GM20000 (cell line): ENCODE measurements around the gene APBA1.

Source experiments
- DNase-seq: peaks from one replicate; pipeline ENCODE4 v3.0.0; 2012; ENCODE audit warnings: low spot score
- TF ChIP-seq, protein P1 (sequence below): IDR thresholded peaks from 2 replicates; pipeline ENCODE4 v1.5.1; 2012; ENCODE audit warnings: mild to moderate bottlenecking, control low read depth; ENCODE audit errors: extremely low read depth, missing control alignments

Gene APBA1

DNA sequence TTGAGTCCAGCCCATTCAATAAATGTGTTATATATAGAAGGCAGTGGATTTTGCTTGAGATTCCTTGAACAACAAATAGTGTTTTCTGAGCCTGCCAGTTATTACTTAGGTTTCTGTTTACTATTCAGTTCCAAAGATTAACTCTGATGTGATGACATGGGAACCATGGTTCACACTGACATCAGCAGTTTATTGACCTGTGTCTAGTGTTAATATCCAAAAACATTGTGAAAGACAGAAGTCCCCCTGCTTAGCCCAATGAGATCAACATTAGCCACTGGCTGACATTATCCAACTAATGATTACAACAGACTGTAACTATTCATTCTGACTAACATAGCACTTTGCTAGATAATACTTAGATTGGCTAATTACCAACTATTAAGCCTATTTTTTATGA is 14.9 kb downstream of the APBA1 start:
- DNase-seq = no peak
- TF ChIP-seq, protein P1, sequence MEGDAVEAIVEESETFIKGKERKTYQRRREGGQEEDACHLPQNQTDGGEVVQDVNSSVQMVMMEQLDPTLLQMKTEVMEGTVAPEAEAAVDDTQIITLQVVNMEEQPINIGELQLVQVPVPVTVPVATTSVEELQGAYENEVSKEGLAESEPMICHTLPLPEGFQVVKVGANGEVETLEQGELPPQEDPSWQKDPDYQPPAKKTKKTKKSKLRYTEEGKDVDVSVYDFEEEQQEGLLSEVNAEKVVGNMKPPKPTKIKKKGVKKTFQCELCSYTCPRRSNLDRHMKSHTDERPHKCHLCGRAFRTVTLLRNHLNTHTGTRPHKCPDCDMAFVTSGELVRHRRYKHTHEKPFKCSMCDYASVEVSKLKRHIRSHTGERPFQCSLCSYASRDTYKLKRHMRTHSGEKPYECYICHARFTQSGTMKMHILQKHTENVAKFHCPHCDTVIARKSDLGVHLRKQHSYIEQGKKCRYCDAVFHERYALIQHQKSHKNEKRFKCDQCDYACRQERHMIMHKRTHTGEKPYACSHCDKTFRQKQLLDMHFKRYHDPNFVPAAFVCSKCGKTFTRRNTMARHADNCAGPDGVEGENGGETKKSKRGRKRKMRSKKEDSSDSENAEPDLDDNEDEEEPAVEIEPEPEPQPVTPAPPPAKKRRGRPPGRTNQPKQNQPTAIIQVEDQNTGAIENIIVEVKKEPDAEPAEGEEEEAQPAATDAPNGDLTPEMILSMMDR = no peak

DNA sequence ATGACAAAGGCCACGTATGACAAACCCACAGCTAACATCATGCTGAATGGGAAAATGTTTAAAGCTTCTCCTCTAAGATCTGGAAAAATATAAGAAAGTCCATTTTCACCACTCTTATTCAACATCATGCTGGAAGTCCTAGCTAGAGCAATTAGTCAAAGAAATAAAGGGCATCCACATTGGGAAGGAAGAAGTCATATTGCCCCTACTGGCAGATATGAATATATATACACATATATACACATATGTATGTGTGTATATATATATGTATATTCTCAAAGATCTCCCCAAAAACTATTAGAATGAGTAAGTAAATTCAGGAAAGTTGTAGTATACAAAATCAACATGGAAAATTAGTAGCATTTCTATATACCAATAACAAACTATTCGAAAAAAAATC is 17.1 kb downstream of the APBA1 start:
- no peak for DNase-seq

DNA sequence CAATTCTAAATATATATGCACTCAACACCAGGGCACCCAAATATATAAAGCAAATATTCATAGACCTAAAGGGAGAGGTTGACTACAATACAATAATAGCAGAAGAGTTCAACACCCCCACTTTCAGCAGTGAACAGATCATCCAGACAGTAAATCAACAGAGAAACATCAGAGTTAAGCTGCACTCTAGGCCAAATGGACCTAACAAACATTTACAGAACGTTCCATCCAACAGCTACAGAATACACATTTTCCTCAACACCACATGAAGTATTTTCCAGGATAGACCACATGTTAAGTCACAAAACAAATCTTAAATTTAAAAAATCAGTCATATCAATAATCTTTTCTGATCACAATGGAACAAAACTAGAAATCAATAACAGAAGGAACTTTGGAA is 18.9 kb downstream of the APBA1 start:
- DNase-seq = no peak
- TF ChIP-seq, protein P1 = no peak

More for the DNA sequence above, 17.1 kb downstream of the APBA1 start:
- TF ChIP-seq, protein P1 = no peak

DNA sequence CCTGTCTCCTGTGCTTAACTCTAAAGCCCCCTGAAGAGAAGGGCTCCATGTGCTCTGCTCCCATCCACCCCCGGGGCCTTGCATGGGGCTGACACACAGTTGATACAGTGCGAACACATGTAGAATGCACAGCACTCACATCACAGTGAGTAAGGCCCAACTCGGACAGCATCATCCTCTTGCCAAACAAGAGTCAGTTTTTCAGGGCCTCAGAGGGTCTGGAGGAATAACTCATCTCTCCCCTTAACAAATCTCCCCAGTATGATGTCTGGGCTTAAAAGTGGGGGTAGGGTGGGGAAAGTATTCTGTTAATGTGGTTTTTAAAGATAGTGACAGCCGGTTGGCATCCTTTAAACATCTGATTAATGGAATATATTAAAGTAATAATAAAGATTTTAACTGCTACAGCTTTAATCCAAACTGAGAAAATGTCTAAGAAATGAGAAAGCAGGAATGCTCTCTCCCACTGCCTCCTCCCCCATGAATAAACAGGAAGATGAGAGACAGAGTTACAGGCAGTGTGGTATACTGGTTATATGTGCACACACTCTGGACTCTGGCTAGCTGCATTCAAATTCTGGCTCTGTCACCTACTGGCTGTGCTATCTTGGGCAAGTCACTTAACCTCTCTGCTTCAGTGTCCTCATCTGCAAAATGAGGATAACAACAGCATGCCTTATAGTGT is 22.5 kb downstream of the APBA1 start:
- DNase-seq = no peak
- TF ChIP-seq, protein P1 = no peak

DNA sequence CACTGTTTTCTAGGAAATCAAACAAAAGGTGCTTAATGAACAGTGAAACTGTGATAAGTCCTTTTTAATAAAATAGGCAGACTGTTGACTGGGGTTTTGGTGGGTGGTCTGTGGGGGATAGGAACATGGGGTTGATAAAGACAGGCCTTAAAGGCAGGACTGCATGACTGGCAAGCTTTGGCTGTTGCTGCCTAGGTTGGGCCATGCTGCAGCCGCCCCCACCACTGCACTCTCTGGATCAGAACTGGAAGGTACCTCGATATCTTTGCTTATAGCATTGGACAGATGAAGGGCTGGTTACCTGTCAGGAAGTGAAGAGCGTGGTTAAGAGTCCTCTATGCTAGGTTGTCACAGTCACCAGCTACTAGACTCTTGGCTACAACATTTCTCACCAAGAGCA is 24.4 kb downstream of the APBA1 start:
- no peak for DNase-seq
- TF ChIP-seq, protein P1 = no peak

DNA sequence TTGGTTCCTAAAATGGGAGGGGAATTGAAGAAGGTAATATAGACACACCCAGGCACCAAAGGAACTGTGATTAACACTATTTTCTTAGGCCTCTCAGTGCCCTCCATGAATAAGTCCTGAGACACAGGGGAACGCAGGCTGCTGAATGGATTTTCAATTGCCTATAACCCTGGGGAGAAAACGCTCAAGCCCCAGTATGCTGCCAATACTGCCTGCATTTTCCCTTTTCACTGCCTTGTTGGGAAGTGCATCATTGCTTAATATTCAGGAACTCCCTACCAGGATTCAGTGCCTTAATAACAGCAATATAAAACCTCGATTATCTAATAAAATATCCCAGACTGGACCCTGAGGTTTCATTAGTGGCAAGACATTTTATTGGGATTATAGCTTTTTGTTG is 25.4 kb downstream of the APBA1 start:
- TF ChIP-seq, protein P1 = no peak
- no peak for DNase-seq

DNA sequence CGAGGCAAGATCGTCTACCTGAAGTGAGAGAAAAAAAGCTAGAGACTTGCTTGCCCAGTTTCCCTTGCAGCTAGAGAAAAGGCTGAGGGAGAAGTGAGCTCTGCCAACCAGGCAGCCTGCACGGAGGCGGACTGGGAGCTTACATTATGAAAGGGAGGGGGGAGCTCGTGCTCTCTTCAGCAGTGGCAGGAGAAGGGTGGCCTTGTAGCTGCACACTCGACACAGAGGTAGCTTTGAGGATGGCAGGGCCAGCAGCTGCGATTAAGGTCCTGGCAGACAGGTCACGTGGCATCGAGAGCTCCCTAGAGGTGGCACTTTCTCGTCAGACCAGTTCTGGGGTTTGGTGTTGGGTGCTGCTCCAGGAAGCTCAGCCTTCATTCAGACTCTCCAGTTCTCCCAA is 26.7 kb downstream of the APBA1 start:
- DNase-seq = no peak

More for the DNA sequence above, 26.7 kb downstream of the APBA1 start:
- TF ChIP-seq, protein P1 = no peak
